Nephron progenitor cell (in vitro differentiated cells): ENCODE measurements around the gene ZNF607.
"Not testable (repeated sequence)": the region's sequence is repeated elsewhere in the genome, so short reads cannot be mapped to it uniquely, and the experiment has no call there.

Experiments
- DNase-seq: peaks from one replicate; pipeline ENCODE4 v3.0.0; 2021
- H3K27ac Mint-ChIP-seq: 2 replicates; pipeline ENCODE4 v1.8.0; 2021; ENCODE audit warnings: mild to moderate bottlenecking, moderate library complexity, mixed read lengths
- H3K27me3 Mint-ChIP-seq: 2 replicates; pipeline ENCODE4 v1.8.0; 2021; ENCODE audit warnings: mild to moderate bottlenecking, low read depth, mixed read lengths; ENCODE audit not compliant: poor library complexity
- H3K36me3 Mint-ChIP-seq: 2 replicates; pipeline ENCODE4 v1.8.0; 2021; ENCODE audit warnings: low read depth, mixed read lengths
- H3K4me1 Mint-ChIP-seq: 2 replicates; pipeline ENCODE4 v1.8.0; 2021; ENCODE audit warnings: mixed read lengths
- H3K4me3 Mint-ChIP-seq: 2 replicates; pipeline ENCODE4 v1.8.0; 2021; ENCODE audit warnings: mild to moderate bottlenecking, moderate library complexity, mixed read lengths
- H3K9me3 Mint-ChIP-seq: 2 replicates; pipeline ENCODE4 v1.8.0; 2021; ENCODE audit warnings: mild to moderate bottlenecking, moderate library complexity, mixed read lengths
- TF ChIP-seq, protein P1 (sequence below): fragments of 200-600 bp; sonication (generic); IDR thresholded peaks from 2 replicates; pipeline ENCODE4 v1.5.0; 2021; ENCODE audit warnings: antibody characterized with exemption

ZNF607 gene

DNA sequence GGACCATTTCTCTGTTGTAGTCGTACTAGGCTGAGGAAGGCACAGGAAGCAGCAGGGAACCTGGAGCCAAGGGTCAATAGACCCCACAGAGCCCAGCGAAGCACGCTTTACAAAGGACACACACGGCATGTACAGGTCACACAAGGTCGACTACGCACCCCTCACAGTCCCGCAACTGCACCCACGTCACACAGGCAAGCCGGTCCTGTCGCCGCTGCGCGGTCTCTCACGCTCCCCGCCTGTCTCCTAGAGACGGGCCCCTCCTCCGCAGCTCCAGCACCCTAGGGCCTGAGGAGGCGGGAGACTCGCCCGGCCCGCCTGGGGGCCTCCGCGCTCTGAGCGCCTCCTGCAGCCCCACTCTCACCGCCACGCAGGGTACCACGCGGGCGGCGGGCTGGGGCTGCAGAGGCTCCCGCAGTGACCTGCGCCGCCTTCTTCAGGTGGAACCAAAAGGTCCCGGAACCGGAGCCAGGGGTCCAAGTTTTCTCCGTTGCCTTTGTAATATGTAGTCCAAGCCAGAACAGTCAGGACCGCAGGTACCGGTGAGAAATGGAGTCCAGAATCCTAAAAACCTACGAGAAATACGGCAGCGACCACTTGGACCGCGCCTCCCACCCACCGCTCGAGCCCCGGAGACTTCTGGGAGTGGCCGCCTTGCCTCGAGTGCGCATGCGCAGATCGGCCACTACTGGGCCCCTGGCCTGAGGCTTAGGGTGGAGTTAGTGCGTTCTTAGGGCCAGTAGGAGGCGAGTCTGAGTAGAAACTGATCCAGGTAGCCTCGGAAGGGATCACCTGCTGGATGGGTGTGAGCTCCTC is at the start of gene ZNF607:
TSS of gene ZNF607 (minus strand) at position 651 of the 816 bp plus-strand sequence. CDS start 8,143 bp downstream, outside the sequence.
- Mint-ChIP-seq H3K9me3 (peaks cover 56% of the 10 kb centered on the region), H3K36me3 (peaks cover 41% of the 10 kb centered on the region), H3K27ac (peak within 1 kb of the TSS; percentile 93), H3K27me3 (no peaks in the 10 kb centered on the region), H3K4me3 (peak within 1 kb of the TSS; percentile 96), H3K4me1 (peaks cover 13% of the 10 kb centered on the region)
- TF ChIP-seq, protein P1, sequence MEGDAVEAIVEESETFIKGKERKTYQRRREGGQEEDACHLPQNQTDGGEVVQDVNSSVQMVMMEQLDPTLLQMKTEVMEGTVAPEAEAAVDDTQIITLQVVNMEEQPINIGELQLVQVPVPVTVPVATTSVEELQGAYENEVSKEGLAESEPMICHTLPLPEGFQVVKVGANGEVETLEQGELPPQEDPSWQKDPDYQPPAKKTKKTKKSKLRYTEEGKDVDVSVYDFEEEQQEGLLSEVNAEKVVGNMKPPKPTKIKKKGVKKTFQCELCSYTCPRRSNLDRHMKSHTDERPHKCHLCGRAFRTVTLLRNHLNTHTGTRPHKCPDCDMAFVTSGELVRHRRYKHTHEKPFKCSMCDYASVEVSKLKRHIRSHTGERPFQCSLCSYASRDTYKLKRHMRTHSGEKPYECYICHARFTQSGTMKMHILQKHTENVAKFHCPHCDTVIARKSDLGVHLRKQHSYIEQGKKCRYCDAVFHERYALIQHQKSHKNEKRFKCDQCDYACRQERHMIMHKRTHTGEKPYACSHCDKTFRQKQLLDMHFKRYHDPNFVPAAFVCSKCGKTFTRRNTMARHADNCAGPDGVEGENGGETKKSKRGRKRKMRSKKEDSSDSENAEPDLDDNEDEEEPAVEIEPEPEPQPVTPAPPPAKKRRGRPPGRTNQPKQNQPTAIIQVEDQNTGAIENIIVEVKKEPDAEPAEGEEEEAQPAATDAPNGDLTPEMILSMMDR: peak; percentile 45
- peak; percentile 88 for DNase-seq

DNA sequence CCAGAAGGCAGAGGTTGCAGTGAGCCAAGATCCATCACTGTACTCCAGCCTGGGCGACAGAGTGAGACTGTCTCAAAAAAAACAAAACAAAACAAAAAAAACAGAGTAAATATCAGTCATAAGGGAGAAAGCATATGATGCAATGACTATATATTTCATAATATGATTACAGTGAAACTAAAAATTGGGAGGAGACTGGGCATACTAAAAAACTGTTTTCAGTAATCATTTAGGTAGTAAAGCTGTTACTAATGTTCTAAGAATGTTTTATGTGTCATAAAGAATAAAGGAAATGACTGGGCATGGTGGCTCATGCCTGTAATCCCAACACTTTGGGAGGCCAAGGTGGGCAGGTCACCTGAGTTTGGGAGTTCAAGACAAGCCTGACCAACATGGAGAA is 43.9 kb upstream of the ZNF607 start:
- Mint-ChIP-seq H3K4me3 (no peak overlapping the region), H3K4me1 (no peaks in the 10 kb centered on the region), H3K9me3 (peaks cover 21% of the 10 kb centered on the region), H3K27ac (no peak overlapping the region), H3K27me3 (no peaks in the 10 kb centered on the region), H3K36me3 (peaks cover 82% of the 10 kb centered on the region)
- DNase-seq: no peak
- TF ChIP-seq, protein P1: no peak

DNA sequence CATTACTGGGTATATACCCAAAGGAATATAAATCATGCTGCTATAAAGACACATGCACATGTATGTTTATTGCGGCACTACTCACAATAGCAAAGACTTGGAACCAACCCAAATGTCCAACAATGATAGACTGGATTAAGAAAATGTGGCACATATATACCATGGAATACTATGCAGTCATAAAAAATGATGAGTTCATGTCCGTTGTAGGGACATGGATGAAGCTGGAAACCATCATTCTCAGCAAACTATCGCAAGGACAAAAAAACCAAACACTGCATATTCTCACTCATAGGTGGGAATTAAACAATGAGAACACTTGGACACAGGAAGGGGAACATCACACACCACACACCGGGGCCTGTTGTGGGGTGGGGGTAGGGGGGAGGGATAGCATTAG is 38.1 kb upstream of the ZNF607 start:
- DNase-seq, H3K4me1 Mint-ChIP-seq, H3K4me3 Mint-ChIP-seq, H3K27ac Mint-ChIP-seq, H3K27me3 Mint-ChIP-seq: not testable (repeated sequence)
- H3K36me3 Mint-ChIP-seq: peaks cover 76% of the 10 kb centered on the region
- H3K9me3 Mint-ChIP-seq: peaks cover 26% of the 10 kb centered on the region

DNA sequence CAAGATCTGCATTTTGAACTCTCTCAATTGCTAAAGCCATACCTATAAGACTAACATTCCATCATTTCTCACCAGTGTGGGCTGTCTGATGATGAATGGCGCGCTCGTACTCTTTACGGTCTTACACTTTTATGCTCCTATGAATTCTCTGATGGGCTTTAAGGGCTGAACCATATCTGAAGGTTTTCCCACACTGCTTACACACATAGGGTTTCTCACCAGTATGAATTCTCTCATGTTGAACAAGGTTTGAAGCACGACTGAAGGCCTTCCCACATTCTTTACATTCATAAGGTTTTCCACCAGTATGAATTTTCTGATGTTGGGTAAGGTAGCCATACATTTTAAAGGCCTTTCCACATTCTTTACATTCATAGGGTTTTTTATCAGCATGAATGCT is 18.8 kb upstream of the ZNF607 start:
- no peak overlapping the region for H3K27ac Mint-ChIP-seq
- no peaks in the 10 kb centered on the region for H3K4me1 Mint-ChIP-seq
- no peak overlapping the region for H3K4me3 Mint-ChIP-seq
- DNase-seq: no peak
- peaks cover 94% of the 10 kb centered on the region for H3K36me3 Mint-ChIP-seq
- H3K9me3 Mint-ChIP-seq: peaks cover 98% of the 10 kb centered on the region
- TF ChIP-seq, protein P1: no peak
- H3K27me3 Mint-ChIP-seq: peaks cover 3% of the 10 kb centered on the region

DNA sequence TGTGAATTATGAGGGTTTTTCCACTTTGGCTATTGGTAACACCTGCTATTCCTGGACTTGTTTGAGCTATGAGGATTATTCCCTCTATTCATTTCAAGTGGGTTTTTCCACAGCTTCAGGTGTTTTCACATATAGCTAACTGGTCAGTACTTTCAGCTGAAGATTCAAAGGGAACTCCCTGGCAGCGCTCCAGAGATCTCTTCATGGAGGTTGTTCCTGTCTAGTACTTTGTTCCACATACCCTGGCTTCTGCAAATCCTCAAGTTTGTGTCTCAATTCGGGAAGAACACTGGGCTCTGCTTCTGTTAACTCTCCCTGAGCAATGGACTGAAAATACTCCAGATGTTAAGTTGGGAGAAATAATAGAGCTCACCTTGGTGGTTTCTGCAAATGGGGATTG is 5.6 kb upstream of the ZNF607 start:
- Mint-ChIP-seq H3K27me3 (no peaks in the 10 kb centered on the region), H3K4me3 (no peak overlapping the region)

DNA sequence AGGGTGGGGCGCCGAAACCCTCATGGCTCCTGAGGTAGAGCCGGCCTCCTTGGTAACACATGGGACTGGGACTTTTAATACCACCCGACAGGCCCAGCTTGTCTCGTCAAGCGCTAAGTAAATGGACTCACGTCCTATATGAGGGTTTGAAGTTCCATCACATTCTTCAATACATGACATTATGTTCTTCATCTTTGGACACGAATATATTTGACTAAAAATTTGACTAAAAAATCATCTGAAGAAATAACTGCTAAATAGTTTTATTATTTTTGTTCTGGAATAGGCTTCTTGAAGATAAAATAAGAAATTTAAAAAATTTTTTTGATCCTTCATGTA is 335 bp upstream of the ZNF607 start:
- Mint-ChIP-seq H3K4me3 (peak overlapping the region; percentile 96), H3K9me3 (peaks cover 50% of the 10 kb centered on the region), H3K27me3 (no peaks in the 10 kb centered on the region), H3K27ac (peak overlapping the region; percentile 93), H3K4me1 (peaks cover 13% of the 10 kb centered on the region), H3K36me3 (peaks cover 35% of the 10 kb centered on the region)
- TF ChIP-seq, protein P1: no peak
- DNase-seq: no peak

More for the DNA sequence above, 5.6 kb upstream of the ZNF607 start:
- Mint-ChIP-seq H3K27ac (no peak overlapping the region), H3K9me3 (peaks cover 29% of the 10 kb centered on the region), H3K4me1 (no peaks in the 10 kb centered on the region), H3K36me3 (peaks cover 19% of the 10 kb centered on the region)
- DNase-seq: no peak
- TF ChIP-seq, protein P1: no peak
